NCI-H226 (cell line): ENCODE data around the gene PPP1R26.
"Not testable (repeated sequence)": the region's sequence is repeated elsewhere in the genome, so short reads cannot be mapped to it uniquely, and the experiment has no call there.

ENCODE experiments used
- DNase-seq: peaks from one replicate; pipeline ENCODE4 v3.0.0-alpha.2; 2015

PPP1R26 gene

GRCh38 chr9:135505406-135506187 lies 26.0 kb downstream of the PPP1R26 start:
- DNase-seq = no peak

- DNase-seq = peak; percentile 50
These were observed 26.9 kb downstream of the PPP1R26 start for GRCh38 chr9:135506327-135507103.

GRCh38 chr9:135507104-135508035 lies 27.8 kb downstream of the PPP1R26 start:
- DNase-seq = no peak

- DNase-seq = no peak
These were observed 28.7 kb downstream of the PPP1R26 start for GRCh38 chr9:135508211-135508820.

GRCh38 chr9:135509458-135509857 lies 29.9 kb downstream of the PPP1R26 start:
- DNase-seq = no peak

- DNase-seq = no peak
These were observed 32.6 kb downstream of the PPP1R26 start for GRCh38 chr9:135512241-135512603.

- DNase-seq = no peak
These were observed 33.3 kb downstream of the PPP1R26 start for GRCh38 chr9:135512904-135513303.

- DNase-seq = no peak
These were observed 33.8 kb downstream of the PPP1R26 start for GRCh38 chr9:135513351-135513846.

- DNase-seq = not testable (repeated sequence)
These were observed 34.3 kb downstream of the PPP1R26 start for GRCh38 chr9:135513906-135514305.

GRCh38 chr9:135514342-135515082 lies 34.9 kb downstream of the PPP1R26 start:
- no peak for DNase-seq

GRCh38 chr9:135515083-135515951 lies 35.7 kb downstream of the PPP1R26 start:
- no peak for DNase-seq

GRCh38 chr9:135516132-135516860 lies 36.7 kb downstream of the PPP1R26 start:
- no peak for DNase-seq

GRCh38 chr9:135517407-135517822 lies 37.8 kb downstream of the PPP1R26 start:
- DNase-seq = no peak

- no peak for DNase-seq
These were observed 39.8 kb downstream of the PPP1R26 start for GRCh38 chr9:135519179-135519971.

- no peak for DNase-seq
These were observed 41.5 kb downstream of the PPP1R26 start, which contains the start of gene LCN1 for GRCh38 chr9:135520916-135521607. TSS of gene LCN1 (plus strand) at chr9:135521440. CDS start at chr9:135521498, 58 bp downstream.

GRCh38 chr9:135521608-135522095 lies 42.1 kb downstream of the PPP1R26 start:
- no peak for DNase-seq

- DNase-seq = no peak
These were observed 42.7 kb downstream of the PPP1R26 start for GRCh38 chr9:135522137-135522877.
